ENCODE data around the gene SPRY4. TPM values are rescaled to one million over a fixed set of nuclear protein-coding genes. Genes with fewer than 3 reads are reported as not detected.

The SPRY4 gene
- total RNA-seq, 1 donor from 2014 or later: 15.6 TPM

- Mint-ChIP-seq H3K4me1 (ENCODE audit: unreplicated experiment) (peaks cover 35% of the 10 kb centered on the region), H3K27me3 (ENCODE audit: unreplicated experiment) (no peaks in the 10 kb centered on the region), H3K36me3 (ENCODE audit: unreplicated experiment) (no peaks in the 10 kb centered on the region), H3K4me3 (ENCODE audit: unreplicated experiment) (peak overlapping the region; percentile 71), H3K9me3 (ENCODE audit: unreplicated experiment) (no peaks in the 10 kb centered on the region), H3K27ac (ENCODE audit: unreplicated experiment) (peak overlapping the region; percentile 86)
- no peak for TF ChIP-seq CTCF (IDR thresholded peaks at IDR 0.05)
- DNase-seq (ENCODE audit: extremely low spot score, unreplicated experiment): no peak
These were observed 32.8 kb upstream of the SPRY4 start for GRCh38 chr5:142357469-142358090.

- peak overlapping the region; percentile 79 for H3K4me3 Mint-ChIP-seq (ENCODE audit: unreplicated experiment)
- no peak for TF ChIP-seq CTCF (IDR thresholded peaks at IDR 0.05)
- H3K4me1 Mint-ChIP-seq (ENCODE audit: unreplicated experiment): peaks cover 30% of the 10 kb centered on the region
- H3K27ac Mint-ChIP-seq (ENCODE audit: unreplicated experiment): peak overlapping the region; percentile 92
- H3K27me3 Mint-ChIP-seq (ENCODE audit: unreplicated experiment): no peaks in the 10 kb centered on the region
- H3K9me3 Mint-ChIP-seq (ENCODE audit: unreplicated experiment): no peaks in the 10 kb centered on the region
- H3K36me3 Mint-ChIP-seq (ENCODE audit: unreplicated experiment): no peaks in the 10 kb centered on the region
- peak; percentile 91 for DNase-seq (ENCODE audit: extremely low spot score, unreplicated experiment)
These were observed 32.1 kb upstream of the SPRY4 start for GRCh38 chr5:142356716-142357468.

- no peaks in the 10 kb centered on the region for H3K27me3 Mint-ChIP-seq (ENCODE audit: unreplicated experiment)
- DNase-seq (ENCODE audit: extremely low spot score, unreplicated experiment): no peak
- no peaks in the 10 kb centered on the region for H3K9me3 Mint-ChIP-seq (ENCODE audit: unreplicated experiment)
- TF ChIP-seq CTCF (IDR thresholded peaks at IDR 0.05): no peak
- peak overlapping the region; percentile 79 for H3K4me3 Mint-ChIP-seq (ENCODE audit: unreplicated experiment)
- H3K27ac Mint-ChIP-seq (ENCODE audit: unreplicated experiment): peak overlapping the region; percentile 92
- peaks cover 26% of the 10 kb centered on the region for H3K4me1 Mint-ChIP-seq (ENCODE audit: unreplicated experiment)
- H3K36me3 Mint-ChIP-seq (ENCODE audit: unreplicated experiment): no peaks in the 10 kb centered on the region
These were observed 31.5 kb upstream of the SPRY4 start for GRCh38 chr5:142356349-142356715.

GRCh38 chr5:142353071-142353472 is 28.3 kb upstream of the SPRY4 start:
- Mint-ChIP-seq H3K27ac (ENCODE audit: unreplicated experiment) (no peak overlapping the region), H3K4me1 (ENCODE audit: unreplicated experiment) (peaks cover 12% of the 10 kb centered on the region), H3K4me3 (ENCODE audit: unreplicated experiment) (no peak overlapping the region), H3K36me3 (ENCODE audit: unreplicated experiment) (no peaks in the 10 kb centered on the region), H3K9me3 (ENCODE audit: unreplicated experiment) (no peaks in the 10 kb centered on the region), H3K27me3 (ENCODE audit: unreplicated experiment) (no peaks in the 10 kb centered on the region)
- no peak for TF ChIP-seq CTCF (IDR thresholded peaks at IDR 0.05)
- DNase-seq (ENCODE audit: extremely low spot score, unreplicated experiment): no peak

- no peaks in the 10 kb centered on the region for H3K27me3 Mint-ChIP-seq (ENCODE audit: unreplicated experiment)
- no peak overlapping the region for H3K4me3 Mint-ChIP-seq (ENCODE audit: unreplicated experiment)
- peaks cover 2% of the 10 kb centered on the region for H3K36me3 Mint-ChIP-seq (ENCODE audit: unreplicated experiment)
- no peaks in the 10 kb centered on the region for H3K4me1 Mint-ChIP-seq (ENCODE audit: unreplicated experiment)
- no peak for DNase-seq (ENCODE audit: extremely low spot score, unreplicated experiment)
- no peak overlapping the region for H3K27ac Mint-ChIP-seq (ENCODE audit: unreplicated experiment)
- TF ChIP-seq CTCF (IDR thresholded peaks at IDR 0.05): no peak
- no peaks in the 10 kb centered on the region for H3K9me3 Mint-ChIP-seq (ENCODE audit: unreplicated experiment)
These were observed 25.2 kb upstream of the SPRY4 start for GRCh38 chr5:142350021-142350420.
